HepG2 (cell line): Measurements from ENCODE around the gene STRIP1. TPM values are rescaled to one million over a fixed set of nuclear protein-coding genes. Genes with fewer than 3 reads are reported as not detected.

Experiments
- ATAC-seq: fragments of 200-7000 bp; cut with Tn5 transposase; 3 replicates; pipeline ENCODE4 v1.9.1; 2020; ENCODE audit warnings: mild to moderate bottlenecking, moderate library complexity
- BruUV-seq: library from RNA; stranded (reverse); fragments of 400-500 nt; replicated peaks from 2 replicates; lab custom pipeline; 2021; lab: Mats Ljungman, UMichigan
- CTCF ChIA-PET: fragments of 300-600 bp; formaldehyde crosslinking; extraction: SDS; loops from one replicate; lab custom pipeline; 2021; ENCODE audit warnings: low total read pairs, inconsistent platforms, low intra/inter-chr PET ratio; lab: Yijun Ruan, JAX
- POLR2A ChIA-PET: fragments of 350-600 bp; sonication (Branson Sonifier 250); formaldehyde crosslinking; loops from one replicate; lab custom pipeline; 2020; ENCODE audit warnings: antibody characterized with exemption, inconsistent platforms; lab: Yijun Ruan, JAX
- DNase-seq: peaks from one replicate; pipeline ENCODE4 v3.0.0-alpha.2; 2015; ENCODE audit warnings: low spot score
- FAIRE-seq: peaks from 3 replicates; lab custom pipeline; 2011; peaks lifted over from hg19 to GRCh38; lab: Jason Lieb, UNC
- H2AFZ ChIP-seq: one replicate; pipeline ENCODE4 v1.6.1; 2011; ENCODE audit warnings: low read length, inconsistent platforms
- H3K27ac ChIP-seq: fragments of 300-600 bp; 3 replicates; pipeline ENCODE4 v1.8.0; 2011; ENCODE audit warnings: mixed run types, mild to moderate bottlenecking, mixed read lengths, low read length, inconsistent platforms; ENCODE audit not compliant: insufficient read depth; ENCODE audit errors: extremely low read length
- H3K27me3 ChIP-seq, 2 experiments: fragments of 200-600 bp in 1 of 2; 2 replicates in 1 of 2; 3 replicates in 1 of 2; pipeline versions ENCODE4 v1.6.0 to v1.8.0; 2011; ENCODE audit warnings: low read length in 2 of 2, mild to moderate bottlenecking in 2 of 2, moderate library complexity in 2 of 2, inconsistent platforms in 1 of 2; ENCODE audit not compliant: insufficient read depth in 2 of 2, control insufficient read depth in 1 of 2
- H3K36me3 ChIP-seq, 2 experiments: fragments of 200-600 bp in 1 of 2; replicated peaks in 1 of 2; 2 replicates in 1 of 2; 3 replicates in 1 of 2; pipeline versions ENCODE4 v1.5.1 to v1.8.0; 2011; ENCODE audit warnings: low read length in 2 of 2, inconsistent platforms in 1 of 2; ENCODE audit not compliant: insufficient read depth in 2 of 2, control insufficient read depth in 1 of 2
- H3K4me1 ChIP-seq: 2 replicates; pipeline ENCODE4 v1.5.1; 2012; ENCODE audit warnings: low read length, inconsistent platforms; ENCODE audit not compliant: insufficient read depth
- H3K4me2 ChIP-seq: 2 replicates; pipeline ENCODE4 v1.6.0; 2011; ENCODE audit warnings: low read depth, low read length, inconsistent platforms
- H3K4me3 ChIP-seq, 3 experiments: fragments of 200-600 bp in 1 of 3; sonication (generic), shearing (Covaris generic) in 1 of 3; replicated peaks in 1 of 3; 2 replicates each; pipeline ENCODE4 v1.5.1; 2011 to 2016; ENCODE audit warnings: low read length in 3 of 3, inconsistent platforms in 2 of 3, low read depth in 2 of 3, mild to moderate bottlenecking in 2 of 3, control low read depth in 1 of 3, mixed read lengths in 1 of 3; ENCODE audit not compliant: insufficient read depth in 1 of 3
- H3K79me2 ChIP-seq: one replicate; pipeline ENCODE4 v1.6.1; 2011; ENCODE audit warnings: low read length, inconsistent platforms; ENCODE audit not compliant: insufficient read depth
- H3K9ac ChIP-seq: 2 replicates; pipeline ENCODE4 v1.6.0; 2011; ENCODE audit warnings: mild to moderate bottlenecking, low read depth, low read length, inconsistent platforms; ENCODE audit not compliant: insufficient read depth
- H3K9me3 ChIP-seq: 2 replicates; pipeline ENCODE4 v1.5.1; 2012; ENCODE audit warnings: mild to moderate bottlenecking, low read length
- H4K20me1 ChIP-seq: 2 replicates; pipeline ENCODE4 v1.6.0; 2011; ENCODE audit warnings: inconsistent platforms, mild to moderate bottlenecking, low read length, moderate library complexity; ENCODE audit not compliant: insufficient read depth
- HES4 ChIP-seq: sonication (generic); formaldehyde crosslinking; IDR thresholded peaks from 2 replicates; pipeline ENCODE4 v1.9.0; 2021; ENCODE audit warnings: mild to moderate bottlenecking, missing genetic modification reagents, borderline replicate concordance
- HNF1A ChIP-seq, 2 experiments: sonication (generic) in 1 of 2; formaldehyde crosslinking in 1 of 2; IDR thresholded peaks; 2 replicates each; pipeline versions ENCODE4 v1.4.0 to v1.6.1; 2016 to 2020; ENCODE audit warnings: borderline replicate concordance in 1 of 2, low read depth in 1 of 2, mild to moderate bottlenecking in 1 of 2, missing genetic modification reagents in 1 of 2
- MAF1 ChIP-seq: sonication (generic); formaldehyde crosslinking; IDR thresholded peaks from 2 replicates; pipeline ENCODE4 v1.5.0; 2020; ENCODE audit warnings: missing genetic modification reagents, borderline replicate concordance
- MYNN ChIP-seq: sonication (generic); formaldehyde crosslinking; IDR thresholded peaks from 2 replicates; pipeline ENCODE4 v1.4.0; 2020; ENCODE audit warnings: mild to moderate bottlenecking, low read depth, missing genetic modification reagents
- NBN ChIP-seq: fragments of 450-650 bp; conservative IDR thresholded peaks from 2 replicates; pipeline ENCODE4 v1.6.1; 2017
- NFE2 ChIP-seq: sonication (generic); formaldehyde crosslinking; IDR thresholded peaks from 2 replicates; pipeline ENCODE4 v1.4.0; 2020; ENCODE audit warnings: missing genetic modification reagents
- PITX1 ChIP-seq: sonication (generic); formaldehyde crosslinking; IDR thresholded peaks from 2 replicates; pipeline ENCODE4 v1.5.1; 2020; ENCODE audit warnings: mild to moderate bottlenecking, missing genetic modification reagents
- POLR2AphosphoS5 ChIP-seq: IDR thresholded peaks from 2 replicates; pipeline ENCODE4 v1.6.1; 2012; ENCODE audit warnings: low read depth, low read length
- TBX2 ChIP-seq: sonication (generic); formaldehyde crosslinking; IDR thresholded peaks from 2 replicates; pipeline ENCODE4 v1.5.0; 2020; ENCODE audit warnings: missing genetic modification reagents, mild to moderate bottlenecking, borderline replicate concordance
- ZNF451 ChIP-seq: sonication (generic); formaldehyde crosslinking; IDR thresholded peaks from 2 replicates; pipeline ENCODE4 v1.5.0; 2020; ENCODE audit warnings: mild to moderate bottlenecking, missing genetic modification reagents
- ZNF713 ChIP-seq: sonication (generic); formaldehyde crosslinking; IDR thresholded peaks from 2 replicates; pipeline ENCODE4 v1.4.0; 2020; ENCODE audit warnings: mild to moderate bottlenecking, missing genetic modification reagents
- WGBS: methylation state at CpG from one replicate; pipeline ENCODE4 v1.1.6; 2017; ENCODE audit warnings: low lambda C conversion rate; 5-methylcytosine and 5-hydroxymethylcytosine counted together
- in situ Hi-C: cut with HindIII; loops from 2 replicates; pipeline ENCODE4 v1.10.0; 2017; ENCODE audit warnings: low pct_unique_long_range_greater_than_20kb; ENCODE audit not compliant: extremely low pct_ligation_motif_present
- intact Hi-C: fragments of 100-400 bp; cut with micrococcal nuclease; formaldehyde crosslinking; loops from one replicate; pipeline ENCODE4 v1.10.0; 2022; ENCODE audit not compliant: unreplicated experiment
- polyA plus RNA-seq, 8 experiments: library from polyadenylated mRNA; depleted of rRNA in 3 of 8; stranded (reverse) in 7 of 8; unstranded in 1 of 8; fragments of >200 nt; fragmentation: Illumina TruSeq in 4 of 8; extraction: Trizol in 4 of 8; gene quantifications; 2 replicates each; pipeline versions ENCODE4 v1.2.1 to v1.2.3, GENCODE V29; 2011 to 2016; ENCODE audit warnings: low read depth in 4 of 8, missing spikeins in 1 of 8, mixed read lengths in 1 of 8; ENCODE audit not compliant: insufficient read depth in 1 of 8
- total RNA-seq, 5 experiments: library from RNA; depleted of rRNA; stranded (reverse); fragments of >200 nt; fragmentation: Illumina TruSeq; extraction: Trizol; gene quantifications; 2 replicates each; pipeline ENCODE4 v1.2.3, GENCODE V29; 2016; ENCODE audit warnings: low read depth in 1 of 5

STRIP1 gene
- total and polyA plus RNA-seq, 2 of the 13 experiments (the other 11 are each of a cell fraction or from before 2014, with no cell fraction given), result 20.9 to 27.9 TPM

- TF ChIP-seq ZNF451 (CRISPR knock-in tag) (no peak), POLR2AphosphoS5 (no peak), HNF1A (IDR thresholded peaks at IDR 0.05; ENCODE audit: low read depth) (no peak), HNF1A (CRISPR knock-in tag; IDR thresholded peaks at IDR 0.05; ENCODE audit: borderline replicate concordance) (no peak)
Observed at GRCh38 chr1:110067893-110068645, 33.6 kb downstream of the STRIP1 start (continued).

- H3K27ac ChIP-seq, result no peak overlapping the region
- TF ChIP-seq NFE2, result no peak
- no peak for TF ChIP-seq MYNN (CRISPR knock-in tag)
- no peak for TF ChIP-seq MAF1
- no peak for TF ChIP-seq PITX1
- TF ChIP-seq HES4 (CRISPR knock-in tag), result no peak
- no peak for TF ChIP-seq NBN
- no peak for TF ChIP-seq ZNF713
- TF ChIP-seq TBX2 (CRISPR knock-in tag), result no peak
- no peak overlapping the region for H3K4me2 ChIP-seq
- ATAC-seq (no peak), DNase-seq (no peak), FAIRE-seq (no peak)
- no TSS peak for BruUV-seq
- H4K20me1 ChIP-seq, result no peaks in the 10 kb centered on the region
- peaks cover 5 to 24% of the 10 kb centered on the region in 2 experiments; a peak in 4 of 5 replicates for H3K27me3 ChIP-seq
- H3K4me3 ChIP-seq, result no peak overlapping the region
- intact Hi-C loops, result no loop called here
- H3K79me2 ChIP-seq, result no peaks in the 10 kb centered on the region
- no peak overlapping the region for H2AFZ ChIP-seq
- H3K9ac ChIP-seq, result no peak overlapping the region
- in situ Hi-C loops, result no loop called here
- POLR2A ChIA-PET, result no interaction called here
- no peaks in the 10 kb centered on the region for H3K9me3 ChIP-seq
- 84% methylated on average over 68 of the region's 68 CpGs for WGBS
- CTCF ChIA-PET, result no interaction called here
- no peaks in the 10 kb centered on the region for H3K4me1 ChIP-seq
- no peaks in the 10 kb centered on the region for H3K36me3 ChIP-seq
Observed at GRCh38 chr1:110068646-110069403, 34.4 kb downstream of the STRIP1 start.
